ENCODE measurements around the gene PRUNE2.

PRUNE2 gene

GRCh38 chr9:76927540-76928240, 21.8 kb upstream of the PRUNE2 start:
- no peak for DNase-seq (ENCODE audit: low read depth)
- TF ChIP-seq CTCF (IDR thresholded peaks at IDR 0.05; ENCODE audit: low read depth, low read length, missing control alignments), result no peak
- no peak overlapping the region for H3K4me3 ChIP-seq (ENCODE audit: low read depth, low read length)

GRCh38 chr9:76926846-76927245, 20.9 kb upstream of the PRUNE2 start:
- no peak for TF ChIP-seq CTCF (IDR thresholded peaks at IDR 0.05; ENCODE audit: low read depth, low read length, missing control alignments)
- no peak for DNase-seq (ENCODE audit: low read depth)
- no peak overlapping the region for H3K4me3 ChIP-seq (ENCODE audit: low read depth, low read length)

GRCh38 chr9:76926324-76926741, 20.4 kb upstream of the PRUNE2 start:
- no peak for TF ChIP-seq CTCF (IDR thresholded peaks at IDR 0.05; ENCODE audit: low read depth, low read length, missing control alignments)
- no peak overlapping the region for H3K4me3 ChIP-seq (ENCODE audit: low read depth, low read length)
- DNase-seq (ENCODE audit: low read depth), result no peak

GRCh38 chr9:76921165-76921564, 15.3 kb upstream of the PRUNE2 start:
- DNase-seq (ENCODE audit: low read depth), result no peak
- H3K4me3 ChIP-seq (ENCODE audit: low read depth, low read length), result no peak overlapping the region
- TF ChIP-seq CTCF (IDR thresholded peaks at IDR 0.05; ENCODE audit: low read depth, low read length, missing control alignments), result no peak

GRCh38 chr9:76917299-76917698, 11.4 kb upstream of the PRUNE2 start:
- DNase-seq (ENCODE audit: low read depth), result no peak
- no peak for TF ChIP-seq CTCF (IDR thresholded peaks at IDR 0.05; ENCODE audit: low read depth, low read length, missing control alignments)
- no peak overlapping the region for H3K4me3 ChIP-seq (ENCODE audit: low read depth, low read length)

GRCh38 chr9:76916231-76916630, 10.3 kb upstream of the PRUNE2 start:
- no peak for TF ChIP-seq CTCF (IDR thresholded peaks at IDR 0.05; ENCODE audit: low read depth, low read length, missing control alignments)
- DNase-seq (ENCODE audit: low read depth), result no peak

GRCh38 chr9:76913467-76913866, 7.6 kb upstream of the PRUNE2 start:
- TF ChIP-seq CTCF (IDR thresholded peaks at IDR 0.05; ENCODE audit: low read depth, low read length, missing control alignments), result no peak
- DNase-seq (ENCODE audit: low read depth), result no peak
- no peak overlapping the region for H3K4me3 ChIP-seq (ENCODE audit: low read depth, low read length)

More at GRCh38 chr9:76916231-76916630, 10.3 kb upstream of the PRUNE2 start:
- H3K4me3 ChIP-seq (ENCODE audit: low read depth, low read length), result no peak overlapping the region

All from GM12864 (cell line).